ENCODE data around the gene TRAPPC6A.

TRAPPC6A gene

GRCh38 chr19:45152504-45153338 is 25.3 kb downstream of the TRAPPC6A start:
- Histone ChIP-seq H3K4me3 (peak overlapping the region; percentile 1 to 21 (median 9)), H3K27ac (peak overlapping the region in 2 of 21 experiments; percentile 12 to 14)

- peak overlapping the region in 5 of 7 experiments; percentile 7 to 21 (median 10) for H3K4me3 ChIP-seq
- peak overlapping the region in 1 of 21 experiments; percentile 23 for H3K27ac ChIP-seq
Observed at GRCh38 chr19:45151821-45152503, 26.1 kb downstream of the TRAPPC6A start.

GRCh38 chr19:45151320-45151719 is 26.7 kb downstream of the TRAPPC6A start:
- no peak overlapping the region for H3K4me3 ChIP-seq

GRCh38 chr19:45150751-45151281 is 27.2 kb downstream of the TRAPPC6A start:
- H3K4me3 ChIP-seq, result no peak overlapping the region

More at GRCh38 chr19:45151320-45151719, 26.7 kb downstream of the TRAPPC6A start:
- H3K27ac ChIP-seq, result no peak overlapping the region

GRCh38 chr19:45150180-45150579 is 27.9 kb downstream of the TRAPPC6A start:
- Histone ChIP-seq H3K27ac (no peak overlapping the region), H3K4me3 (no peak overlapping the region)

More at GRCh38 chr19:45150751-45151281, 27.2 kb downstream of the TRAPPC6A start:
- no peak overlapping the region for H3K27ac ChIP-seq

GRCh38 chr19:45149129-45149528 is 28.9 kb downstream of the TRAPPC6A start:
- Histone ChIP-seq H3K4me3 (no peak overlapping the region), H3K27ac (no peak overlapping the region)

GRCh38 chr19:45147835-45148676 is 30.0 kb downstream of the TRAPPC6A start:
- Histone ChIP-seq H3K27ac (no peak overlapping the region), H3K4me3 (no peak overlapping the region)

GRCh38 chr19:45146741-45147205 is 31.3 kb downstream of the TRAPPC6A start:
- Histone ChIP-seq H3K27ac (peak overlapping the region in 1 of 21 experiments; percentile 8), H3K4me3 (no peak overlapping the region)

GRCh38 chr19:45146251-45146650 is 31.8 kb downstream of the TRAPPC6A start:
- Histone ChIP-seq H3K4me3 (no peak overlapping the region), H3K27ac (peak overlapping the region in 1 of 21 experiments; percentile 8)

GRCh38 chr19:45145270-45146189 is 32.5 kb downstream of the TRAPPC6A start:
- Histone ChIP-seq H3K4me3 (no peak overlapping the region), H3K27ac (no peak overlapping the region)

GRCh38 chr19:45144431-45145269 is 33.4 kb downstream of the TRAPPC6A start:
- Histone ChIP-seq H3K27ac (no peak overlapping the region), H3K4me3 (no peak overlapping the region)

GRCh38 chr19:45142726-45143110 is 35.3 kb downstream of the TRAPPC6A start:
- H3K27ac ChIP-seq, result peak overlapping the region in 1 of 21 experiments; percentile 0

GRCh38 chr19:45142016-45142725 is 35.9 kb downstream of the TRAPPC6A start:
- H3K27ac ChIP-seq, result no peak overlapping the region

More at GRCh38 chr19:45142726-45143110, 35.3 kb downstream of the TRAPPC6A start:
- H3K4me3 ChIP-seq, result no peak overlapping the region

GRCh38 chr19:45141203-45141900 is 36.7 kb downstream of the TRAPPC6A start:
- no peak overlapping the region for H3K4me3 ChIP-seq
- H3K27ac ChIP-seq, result no peak overlapping the region

More at GRCh38 chr19:45142016-45142725, 35.9 kb downstream of the TRAPPC6A start:
- no peak overlapping the region for H3K4me3 ChIP-seq

- Histone ChIP-seq H3K27ac (no peak overlapping the region), H3K4me3 (no peak overlapping the region)
Observed at GRCh38 chr19:45140533-45140932, 37.5 kb downstream of the TRAPPC6A start.

GRCh38 chr19:45140144-45140503 is 37.9 kb downstream of the TRAPPC6A start:
- no peak overlapping the region for H3K27ac ChIP-seq
- H3K4me3 ChIP-seq, result no peak overlapping the region
